ENCODE data around the gene ICOS. TPM values are rescaled to one million over a fixed set of nuclear protein-coding genes. Genes with fewer than 3 reads are reported as not detected.
A peak's percentile ranks its signal among the peaks of the same experiment; 100 is the strongest.

ICOS gene
- not detected in 2 replicates for polyA plus RNA-seq (2012; rRNA removed)
- not detected in 2 replicates for polyA plus RNA-seq (2012; cell fraction: cytosol; rRNA removed)
- not detected in 2 replicates for polyA plus RNA-seq (2012; cell fraction: nucleus; rRNA removed)

- H3K27ac ChIP-seq (ENCODE audit: low read depth in 2 of 2, low read length in 1 of 2) = no peak within 1 kb of the TSS
- ChIA-PET CTCF (no interaction called here), POLR2A (no interaction called here)
- no peak within 1 kb of the TSS for H3K4me2 ChIP-seq
- H3K4me3 ChIP-seq (ENCODE audit: low read depth in 2 of 2, low read length in 1 of 2) = no peak within 1 kb of the TSS
- no peaks in the 10 kb centered on the region for H4K20me1 ChIP-seq (ENCODE audit: insufficient read depth)
- 85% methylated on average over 5 of the region's 5 CpGs for WGBS (ENCODE audit: low lambda C conversion rate)
- no peak for DNase-seq
- no peaks in the 10 kb centered on the region for H3F3A ChIP-seq (replicated peaks; ENCODE audit: insufficient read depth)
- H3K4me1 ChIP-seq (ENCODE audit: control insufficient read depth in 1 of 2, insufficient read depth in 2 of 2, low read depth in 1 of 2, low read length in 1 of 2) = no peaks in the 10 kb centered on the region
- no peak within 1 kb of the TSS for H2AFZ ChIP-seq (ENCODE audit: low read depth)
- TF ChIP-seq IRF3 (IDR thresholded peaks at IDR 0.05; ENCODE audit: low read depth, low read length) (no peak), FOXJ3 (CRISPR knock-in tag; IDR thresholded peaks at IDR 0.05) (no peak), GATA2 (CRISPR knock-in tag; IDR thresholded peaks at IDR 0.05) (no peak), USF1 (IDR thresholded peaks at IDR 0.05; ENCODE audit: borderline replicate concordance, low read depth) (no peak), FOXM1 (IDR thresholded peaks at IDR 0.05; ENCODE audit: low read depth) (no peak), NFIC (IDR thresholded peaks at IDR 0.05; ENCODE audit: borderline replicate concordance) (no peak), CTCF (IDR thresholded peaks at IDR 0.05) (no peak), CHD2 (IDR thresholded peaks at IDR 0.05; ENCODE audit: low read length, partially characterized antibody) (no peak), ELF1 (IDR thresholded peaks at IDR 0.05) (no peak)
- H3K79me2 ChIP-seq (ENCODE audit: insufficient read depth) = no peaks in the 10 kb centered on the region
- H3K9ac ChIP-seq = no peak within 1 kb of the TSS
- no peaks in the 10 kb centered on the region for H3K9me2 ChIP-seq
- H3K36me3 ChIP-seq (replicated peaks in 1 of 2; ENCODE audit: control insufficient read depth in 1 of 2, insufficient read depth in 2 of 2, low read length in 1 of 2) = no peaks in the 10 kb centered on the region
- no peaks in the 10 kb centered on the region; the same call in 1 of the 2 replicates for H3K27me3 ChIP-seq (ENCODE audit: insufficient read depth)
- no peaks in the 10 kb centered on the region for H3K9me3 ChIP-seq
Measured at GRCh38 chr2:203936535-203936934, at the start of gene ICOS. Gene ICOS (plus strand): TSS chr2:203936763. CDS start chr2:203936815, 52 bp downstream.

GRCh38 chr2:203887677-203888076, 48.9 kb upstream of the ICOS start:
- Histone ChIP-seq H3F3A (replicated peaks; ENCODE audit: insufficient read depth) (no peaks in the 10 kb centered on the region), H3K9me3 (no peaks in the 10 kb centered on the region), H3K79me2 (ENCODE audit: insufficient read depth) (no peaks in the 10 kb centered on the region), H3K4me3 (ENCODE audit: low read depth in 2 of 2, low read length in 1 of 2) (no peak overlapping the region), H3K4me2 (no peak overlapping the region), H3K4me1 (ENCODE audit: control insufficient read depth in 1 of 2, insufficient read depth in 2 of 2, low read depth in 1 of 2, low read length in 1 of 2) (no peaks in the 10 kb centered on the region; a peak in 1 of 4 replicates), H3K27ac (ENCODE audit: low read depth in 2 of 2, low read length in 1 of 2) (no peak overlapping the region; a peak in 1 of 4 replicates), H3K9ac (no peak overlapping the region), H2AFZ (ENCODE audit: low read depth) (no peak overlapping the region), H4K20me1 (ENCODE audit: insufficient read depth) (no peaks in the 10 kb centered on the region), H3K36me3 (replicated peaks in 1 of 2; ENCODE audit: control insufficient read depth in 1 of 2, insufficient read depth in 2 of 2, low read length in 1 of 2) (no peaks in the 10 kb centered on the region), H3K27me3 (ENCODE audit: insufficient read depth) (no peaks in the 10 kb centered on the region), H3K9me2 (no peaks in the 10 kb centered on the region)
- CTCF ChIA-PET = interaction anchor here (0.8 to 1.0 kb wide), 2 partner anchors 16 to 22 kb away, joined by 3 read pairs; no protein-coding TSS in a partner anchor
- TF ChIP-seq EZH2phosphoT487 (IDR thresholded peaks at IDR 0.05; ENCODE audit: borderline replicate concordance, low read depth) (no peak), ZBTB33 (IDR thresholded peaks at IDR 0.05; ENCODE audit: borderline replicate concordance, low read depth) (no peak), TCF12 (IDR thresholded peaks at IDR 0.05) (peak; percentile 40), RAD21 (IDR thresholded peaks at IDR 0.05; ENCODE audit: low read length) (no peak), EP300 (IDR thresholded peaks at IDR 0.05; ENCODE audit: borderline replicate concordance in 1 of 2, low read depth in 1 of 2, low read length in 1 of 2) (no peak)
- DNase-seq = no peak
- POLR2A ChIA-PET = no interaction called here
